Activated T-cell treated with anti-CD3 and anti-CD28 coated beads for 48 hours (primary cell): ENCODE data around the gene CPLANE2.
A peak's percentile ranks its signal among the peaks of the same experiment; 100 is the strongest.
"Not testable (repeated sequence)": the region's sequence is repeated elsewhere in the genome, so short reads cannot be mapped to it uniquely, and the experiment has no call there.

Experiments
- DNase-seq: peaks from one replicate; pipeline ENCODE4 v3.0.0-alpha.2; 2020; ENCODE audit warnings: low read depth

Gene CPLANE2, protein sequence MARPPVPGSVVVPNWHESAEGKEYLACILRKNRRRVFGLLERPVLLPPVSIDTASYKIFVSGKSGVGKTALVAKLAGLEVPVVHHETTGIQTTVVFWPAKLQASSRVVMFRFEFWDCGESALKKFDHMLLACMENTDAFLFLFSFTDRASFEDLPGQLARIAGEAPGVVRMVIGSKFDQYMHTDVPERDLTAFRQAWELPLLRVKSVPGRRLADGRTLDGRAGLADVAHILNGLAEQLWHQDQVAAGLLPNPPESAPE

DNA sequence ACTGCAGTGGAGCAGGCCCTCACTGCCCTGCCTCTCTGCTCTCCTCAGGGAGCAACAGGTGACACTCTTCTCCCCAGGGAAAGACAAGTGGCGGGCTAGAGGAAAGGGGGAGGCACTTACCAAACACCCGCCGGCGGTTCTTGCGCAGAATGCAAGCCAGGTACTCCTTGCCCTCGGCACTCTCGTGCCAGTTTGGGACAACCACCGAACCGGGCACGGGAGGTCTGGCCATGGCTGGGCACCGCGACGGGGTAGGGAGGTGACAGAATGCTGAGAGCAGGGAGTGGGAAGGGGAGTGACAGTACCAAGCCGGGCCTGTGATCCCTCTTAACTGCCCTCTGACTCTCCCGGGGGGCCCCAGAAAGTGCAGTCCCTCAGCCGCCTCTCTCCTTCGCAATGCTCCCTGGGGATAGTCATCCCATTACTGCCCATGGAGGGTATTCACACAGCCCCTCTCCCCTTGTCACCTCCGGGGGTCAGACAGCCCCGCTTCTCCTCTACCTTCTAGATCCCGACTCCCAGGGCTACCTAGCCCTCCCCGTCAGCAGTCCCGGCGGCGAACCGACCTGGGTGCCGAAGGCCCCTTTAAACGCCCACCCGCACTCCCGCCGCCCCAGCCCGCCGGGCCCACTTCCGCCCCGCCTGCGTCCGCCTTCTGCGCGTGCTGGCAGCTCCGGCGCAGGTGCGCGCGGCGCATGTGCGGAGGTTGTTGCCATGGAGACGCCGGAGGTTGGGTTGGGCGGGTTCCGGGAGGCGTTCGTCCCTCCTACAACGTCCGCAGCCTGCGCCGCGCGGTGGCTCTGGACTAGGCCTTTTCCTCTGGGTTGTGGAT is at the start of gene CPLANE2:
CPLANE2 (minus strand) TSS at position 673 of the 832 bp plus-strand sequence; CDS start at position 232, 441 bp downstream.
- DNase-seq = peak; percentile 96

DNA sequence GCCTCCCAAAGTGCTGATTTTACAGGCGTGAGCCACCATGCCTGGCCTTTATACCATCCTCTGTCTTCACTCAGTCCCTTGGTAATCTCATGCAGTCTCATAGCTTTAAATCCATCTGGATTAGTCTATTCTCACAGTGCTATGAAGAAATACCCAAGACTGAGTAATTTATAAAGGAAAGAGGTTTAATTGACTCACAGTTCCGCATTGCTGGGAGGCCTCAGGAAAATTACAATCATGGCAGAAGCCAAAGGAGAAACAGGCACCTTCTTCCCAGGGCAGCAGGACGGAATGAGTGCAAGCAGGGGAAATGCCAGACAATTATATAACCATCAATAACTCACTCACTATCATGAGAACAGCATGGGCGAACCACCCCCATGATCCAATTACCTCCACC is 49.1 kb upstream of the CPLANE2 start:
- no peak for DNase-seq

DNA sequence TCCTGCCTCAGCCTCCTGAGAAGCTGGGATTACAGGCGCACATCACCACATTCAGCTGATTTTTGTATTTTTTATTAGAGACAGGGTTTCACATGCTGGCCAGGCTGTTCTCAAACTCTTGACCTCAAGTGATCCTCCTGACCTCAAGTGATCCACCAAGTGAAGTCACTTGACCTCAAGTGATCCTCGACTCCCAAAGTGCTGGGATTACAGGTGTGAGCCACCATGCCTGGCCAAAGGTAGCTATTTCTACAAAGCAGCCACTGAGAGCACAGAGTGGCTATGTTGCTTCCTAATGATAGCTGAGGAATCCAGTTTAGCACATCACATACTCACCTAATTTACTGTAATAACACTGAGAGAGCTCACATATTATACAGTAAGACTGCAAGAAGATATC is 44.8 kb upstream of the CPLANE2 start:
- DNase-seq = no peak

DNA sequence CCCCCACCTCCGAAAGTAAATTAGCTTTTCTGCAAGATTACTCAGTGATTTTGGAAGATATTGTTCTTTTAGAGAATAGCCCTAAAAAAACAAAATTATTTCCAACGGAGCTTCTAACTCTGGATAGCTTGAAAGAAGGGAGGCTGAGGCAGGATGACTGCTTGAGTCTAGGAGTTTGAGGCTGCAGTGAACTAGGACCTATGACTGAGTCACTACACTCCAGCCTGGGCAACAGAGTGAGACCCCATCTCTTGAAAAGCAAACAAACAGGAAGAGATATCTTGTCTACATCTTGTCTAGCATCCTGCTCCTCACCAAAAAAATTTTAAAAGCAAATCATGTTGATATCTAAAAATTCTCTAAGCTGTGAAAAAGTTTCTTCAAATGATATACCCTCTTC is 42.2 kb upstream of the CPLANE2 start:
- no peak for DNase-seq

DNA sequence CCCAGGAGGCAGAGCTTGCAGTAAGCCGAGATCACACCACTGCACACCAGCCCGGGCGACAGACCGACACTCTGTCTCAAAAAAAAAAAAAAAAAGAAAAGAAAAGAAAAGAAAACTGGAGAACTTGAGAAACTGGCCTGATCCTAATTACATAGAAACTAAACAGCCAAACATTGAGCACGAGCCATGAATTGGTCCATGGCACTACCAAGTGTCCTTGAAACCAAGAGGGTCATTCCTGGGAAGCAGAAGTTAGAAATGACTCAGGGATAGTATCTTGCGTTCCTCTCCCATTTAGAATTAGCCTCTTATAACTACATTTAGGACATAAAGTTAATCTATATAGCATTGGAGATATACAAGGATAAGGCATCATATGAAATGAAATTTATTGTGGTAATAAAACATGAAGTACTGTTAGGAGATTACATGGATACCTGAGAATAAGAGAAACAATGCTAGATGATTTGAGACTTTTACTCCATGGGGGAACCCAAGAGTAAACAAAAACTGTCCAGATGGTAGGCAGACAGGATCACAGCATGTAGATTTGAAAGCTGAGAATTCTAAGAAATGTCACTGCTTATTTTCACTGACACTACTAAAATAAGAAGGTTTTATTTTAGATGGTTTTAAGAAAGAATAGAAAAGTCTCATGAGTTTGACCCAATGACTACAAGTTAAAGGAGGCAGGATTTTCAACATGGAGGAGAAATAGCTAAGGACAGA is 39.5 kb upstream of the CPLANE2 start:
- no peak for DNase-seq

DNA sequence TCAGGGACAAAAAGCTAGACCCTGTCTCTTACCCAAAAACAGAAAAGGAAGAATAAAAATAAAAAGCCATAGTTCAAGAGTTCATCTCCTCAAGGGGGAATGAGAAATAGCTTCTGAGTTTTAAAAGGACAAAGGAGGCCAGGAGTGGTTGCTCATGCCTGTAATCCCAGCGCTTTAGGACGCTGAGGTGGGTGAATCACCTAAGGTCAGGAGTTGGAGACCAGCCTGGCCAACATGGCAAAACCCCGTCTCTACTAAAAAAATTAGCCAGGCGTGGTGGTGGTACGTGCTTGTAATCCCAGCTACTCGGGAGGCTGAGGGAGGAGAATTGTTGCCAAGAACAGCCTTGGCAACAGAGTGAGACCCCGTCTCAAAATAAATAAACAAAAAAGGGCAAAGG is 38.6 kb upstream of the CPLANE2 start:
- no peak for DNase-seq

DNA sequence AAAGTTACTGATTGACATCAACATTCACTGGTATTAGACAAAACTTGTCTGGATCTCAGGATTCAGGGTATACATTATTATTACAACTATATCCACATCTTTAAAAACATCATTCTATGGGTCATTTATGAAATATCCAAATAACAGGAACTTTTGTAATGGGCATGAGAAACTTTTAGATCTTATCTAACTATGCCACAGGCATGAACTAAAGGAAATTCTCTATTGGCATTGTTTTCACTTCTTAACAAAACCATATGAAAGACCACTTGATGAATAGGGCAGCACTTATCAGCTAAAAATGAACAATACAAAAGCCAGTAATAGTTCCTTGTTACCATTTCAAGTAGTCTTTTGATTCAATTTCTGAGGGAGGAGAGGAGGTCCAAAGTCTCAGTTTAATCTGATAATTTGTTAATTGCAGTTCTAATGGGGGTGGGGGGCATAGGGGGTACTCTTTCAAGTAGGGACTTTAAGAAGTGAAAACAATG is 30.8 kb upstream of the CPLANE2 start:
- no peak for DNase-seq

DNA sequence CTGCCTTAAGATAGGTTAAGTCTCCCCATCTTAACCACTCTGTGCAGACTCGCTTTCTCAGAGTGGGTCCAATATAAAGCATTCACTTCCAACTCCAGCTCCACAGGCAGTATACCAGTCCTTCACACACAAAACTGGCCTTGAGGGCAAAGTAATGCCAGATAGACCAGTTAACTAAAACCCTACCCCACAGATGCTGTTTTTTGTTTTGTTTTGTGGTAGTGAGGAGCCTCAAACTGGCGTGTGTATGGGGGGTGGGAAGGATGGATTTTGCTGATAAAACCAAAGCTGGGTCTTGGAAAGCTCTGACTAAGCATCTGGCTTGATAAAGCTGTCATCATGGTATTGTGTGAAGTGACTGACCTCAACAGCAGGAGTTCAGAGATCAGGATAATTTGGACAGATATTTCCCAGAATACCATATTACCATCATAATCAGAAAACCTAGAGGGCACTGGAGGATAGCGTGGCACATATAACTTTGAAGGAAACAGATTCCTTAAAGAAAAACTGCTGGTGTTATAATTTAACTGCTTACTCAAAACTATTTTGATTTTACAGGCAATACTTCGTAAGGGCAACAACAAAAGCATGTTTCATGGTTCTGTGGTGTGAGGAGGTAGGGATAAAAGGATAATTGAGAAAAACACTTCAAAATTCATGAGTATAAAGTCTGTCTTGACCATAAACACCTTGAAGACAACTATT is 29.6 kb upstream of the CPLANE2 start:
- DNase-seq = no peak

DNA sequence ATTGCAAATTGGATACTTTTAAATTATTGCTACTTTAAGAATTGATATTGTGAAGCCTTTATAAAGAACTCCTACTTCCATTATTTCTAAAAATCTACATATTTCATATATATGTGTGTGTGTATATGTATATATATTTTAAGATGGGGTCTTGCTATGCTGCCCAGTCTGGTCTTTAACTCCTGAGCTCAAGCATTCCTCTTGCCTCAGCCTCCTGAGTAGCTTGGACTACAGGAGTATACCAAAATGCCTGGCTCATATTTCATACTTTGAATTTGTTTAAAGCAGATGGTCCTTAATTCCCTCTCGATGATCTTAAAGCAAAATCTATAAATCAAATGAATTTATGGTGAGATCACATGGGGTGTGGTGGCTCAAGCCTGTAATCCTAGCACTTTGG is 25.1 kb upstream of the CPLANE2 start:
- no peak for DNase-seq

DNA sequence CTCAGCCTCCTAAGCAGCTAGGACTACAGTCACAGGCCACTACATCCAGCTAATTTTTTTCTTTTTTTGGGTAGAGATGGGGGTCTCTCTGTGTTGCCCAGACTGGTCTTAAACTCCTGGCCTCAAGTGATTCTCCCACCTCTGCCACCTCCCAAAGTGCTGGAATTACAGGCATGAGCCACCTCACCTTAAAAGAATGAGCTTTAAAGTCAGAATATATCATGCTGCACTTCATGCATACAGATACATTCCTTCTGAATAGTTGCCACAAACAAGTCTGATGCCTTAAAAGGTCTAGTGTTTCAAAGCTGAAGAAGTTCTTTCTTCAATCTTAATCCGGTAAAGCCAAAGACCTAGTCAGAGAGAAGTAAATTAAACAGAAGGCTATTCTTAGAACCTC is 23.8 kb upstream of the CPLANE2 start:
- no peak for DNase-seq

DNA sequence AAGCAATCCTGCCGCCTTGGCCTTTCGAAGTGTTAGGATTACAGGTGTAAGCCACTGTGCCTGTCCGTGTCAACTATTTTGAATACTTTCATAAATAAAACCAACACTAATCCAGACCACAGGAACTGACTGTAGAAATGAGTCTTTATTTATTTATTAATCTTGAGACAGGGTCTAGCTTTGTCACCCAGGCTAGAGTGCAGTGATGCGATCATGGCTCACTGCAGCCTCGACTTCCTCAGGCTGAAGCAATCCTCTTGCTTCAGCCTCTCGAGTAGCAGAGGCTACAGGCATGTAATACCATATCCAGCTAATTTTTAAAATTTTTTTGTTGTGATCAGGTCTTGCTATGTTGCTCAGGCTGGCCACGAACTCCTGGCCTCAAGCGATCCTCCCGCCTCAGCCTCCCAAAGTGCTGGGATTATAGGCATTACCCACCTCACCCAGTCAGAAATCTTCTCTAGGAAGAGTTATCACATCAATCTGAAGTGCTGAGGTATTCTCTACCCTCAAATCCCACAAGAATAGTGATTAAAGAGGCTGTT is 21.7 kb upstream of the CPLANE2 start:
- DNase-seq = no peak

DNA sequence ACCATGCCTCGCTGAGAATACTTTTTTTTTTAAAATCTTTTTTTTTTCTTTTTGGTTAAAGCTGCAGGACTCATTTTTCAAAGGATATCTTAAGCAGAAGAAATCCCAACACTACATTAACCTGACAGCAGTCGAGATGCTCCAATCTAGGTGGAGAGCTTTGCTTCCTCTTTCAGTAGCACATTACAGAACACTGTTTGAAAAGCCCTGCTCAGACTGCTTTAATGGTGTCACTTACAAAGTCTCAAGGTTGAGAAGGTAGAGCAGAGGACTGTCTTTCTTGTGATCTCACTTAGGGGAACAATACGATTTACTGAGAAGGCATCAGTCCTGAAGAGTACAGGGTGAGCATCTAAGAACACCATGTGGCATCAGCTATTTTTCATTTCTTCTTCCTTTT is 21.0 kb upstream of the CPLANE2 start:
- no peak for DNase-seq

DNA sequence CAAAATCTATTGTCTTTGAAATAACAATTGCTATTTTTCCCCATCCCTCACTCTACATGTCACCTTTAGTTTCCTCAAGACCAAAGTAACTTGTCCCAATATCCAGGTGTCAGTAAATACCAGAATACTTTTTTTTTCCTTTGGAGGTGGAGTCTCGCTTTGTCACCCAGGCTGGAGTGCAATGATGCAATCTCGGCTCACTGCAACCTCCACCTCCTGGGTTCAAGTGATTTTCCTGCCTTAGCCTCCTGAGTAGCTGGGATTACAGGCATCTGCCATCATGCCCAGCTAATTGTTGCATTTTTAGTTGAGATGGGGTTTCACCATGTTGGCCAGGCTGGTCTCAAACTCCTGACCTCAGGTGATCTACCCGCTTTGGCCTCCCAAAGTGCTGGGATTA is 20.6 kb upstream of the CPLANE2 start:
- not testable (repeated sequence) for DNase-seq

DNA sequence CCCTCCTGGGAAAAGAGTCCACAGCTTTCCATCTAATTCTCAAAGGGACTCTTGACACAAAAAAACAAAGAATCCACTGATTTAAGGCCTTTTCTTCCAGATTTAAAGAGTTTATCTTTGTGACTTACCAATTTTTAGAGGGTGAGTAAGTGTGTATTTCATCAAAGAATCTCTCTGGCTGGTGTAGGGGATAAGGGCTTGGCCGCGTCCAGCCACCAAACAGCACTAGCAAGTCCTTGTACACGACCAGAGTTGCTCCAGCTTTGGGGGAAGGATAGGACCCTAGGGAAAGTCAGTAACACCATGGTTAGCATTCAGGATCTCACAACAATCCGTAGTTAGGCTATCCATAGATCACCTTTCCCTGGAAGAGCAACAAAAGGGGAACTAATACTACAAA is 19.5 kb upstream of the CPLANE2 start:
- DNase-seq = no peak

DNA sequence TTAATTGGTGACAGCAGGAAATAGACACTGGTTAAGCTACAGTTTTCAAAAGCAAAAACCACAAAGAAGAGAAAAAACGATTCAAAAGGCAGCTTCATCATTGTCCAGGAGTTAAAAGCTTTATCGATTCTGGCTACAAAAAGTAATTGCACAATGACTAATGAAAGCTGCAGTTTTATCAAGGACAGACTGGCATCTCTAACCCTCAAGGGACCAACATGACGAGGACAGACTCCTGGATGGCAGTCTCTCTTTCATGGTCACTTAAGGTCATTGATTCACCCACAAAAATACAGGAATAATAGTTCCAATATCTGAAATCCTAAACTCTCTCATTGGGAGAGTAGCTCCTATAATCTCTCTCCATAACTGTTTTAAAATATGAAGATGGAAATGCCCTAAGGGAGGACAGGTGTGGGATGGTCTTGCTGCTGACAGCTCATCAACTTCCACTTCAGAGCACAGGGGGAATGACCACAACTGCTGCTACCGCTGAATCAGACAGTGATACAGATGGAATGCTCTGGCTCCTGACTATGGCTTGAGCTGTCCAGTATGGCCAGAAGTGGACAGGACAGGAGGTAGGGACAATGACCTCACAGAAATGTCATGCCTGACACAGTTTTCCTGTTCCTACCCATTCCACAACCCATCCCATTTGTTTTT is 17.4 kb upstream of the CPLANE2 start:
- no peak for DNase-seq

DNA sequence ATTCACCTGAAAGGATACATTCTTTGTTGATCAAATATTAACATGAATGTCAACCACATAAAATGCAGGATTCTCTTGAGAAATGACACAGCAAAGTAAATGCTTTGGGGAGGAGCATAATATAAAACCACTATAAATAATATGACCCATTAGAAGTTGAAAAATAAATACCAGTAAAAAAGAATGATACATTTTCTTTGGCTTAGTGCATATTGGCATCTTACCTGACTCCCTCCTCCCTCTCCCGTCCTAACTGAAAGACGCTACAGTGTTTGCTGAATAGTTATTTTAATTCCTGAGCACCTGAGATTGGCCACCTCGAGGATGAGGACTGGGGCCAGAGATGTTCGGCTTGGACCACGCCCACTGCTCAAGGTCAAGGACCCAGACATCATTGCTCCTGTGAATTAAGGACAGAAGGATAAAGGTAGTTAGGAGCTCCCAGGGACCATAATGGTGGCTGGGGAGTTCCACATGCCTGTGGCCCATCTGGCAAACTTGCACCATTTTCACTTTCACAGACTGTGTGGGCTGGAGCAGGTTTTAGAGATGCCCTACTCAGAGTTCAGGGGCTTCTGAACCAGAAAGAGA is 16.4 kb upstream of the CPLANE2 start:
- no peak for DNase-seq

DNA sequence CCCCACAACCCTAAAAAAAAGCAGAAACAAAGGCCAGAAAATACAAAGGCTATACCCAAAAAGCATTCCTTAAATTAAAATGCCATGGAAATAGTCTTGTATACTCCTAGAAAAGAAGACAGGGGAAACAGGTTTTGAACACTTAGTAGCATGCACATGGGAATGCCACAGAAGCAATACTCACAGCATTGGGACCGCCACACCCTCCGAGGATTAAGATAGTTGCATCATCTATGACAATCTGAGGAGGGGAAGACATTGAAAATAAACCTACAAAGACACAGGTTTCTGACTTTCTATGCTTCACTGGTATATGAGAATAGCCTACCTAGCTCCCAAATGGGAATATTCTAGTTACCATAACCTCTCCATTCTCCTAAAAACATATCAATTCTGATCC is 15.9 kb upstream of the CPLANE2 start:
- DNase-seq = no peak

DNA sequence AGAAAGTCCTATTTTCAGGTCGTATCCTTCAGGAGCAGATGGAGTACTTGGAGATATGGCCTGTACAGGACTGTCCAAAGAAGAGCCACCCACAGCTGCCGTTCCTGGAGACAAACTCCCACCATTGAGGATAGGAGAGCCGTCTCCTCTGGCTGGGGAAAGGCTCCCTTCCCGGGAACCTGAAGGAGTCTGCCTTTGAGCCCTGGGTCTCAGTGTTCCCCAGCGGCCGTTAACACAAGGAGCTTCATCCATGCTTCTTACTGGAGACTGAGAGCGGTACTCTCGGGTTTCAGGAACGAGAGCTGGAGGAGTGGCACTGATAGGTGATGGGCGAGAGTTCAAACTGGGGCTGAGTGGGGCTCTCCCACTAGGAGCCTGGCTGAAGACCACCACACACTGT is 14.4 kb upstream of the CPLANE2 start:
- DNase-seq = no peak

DNA sequence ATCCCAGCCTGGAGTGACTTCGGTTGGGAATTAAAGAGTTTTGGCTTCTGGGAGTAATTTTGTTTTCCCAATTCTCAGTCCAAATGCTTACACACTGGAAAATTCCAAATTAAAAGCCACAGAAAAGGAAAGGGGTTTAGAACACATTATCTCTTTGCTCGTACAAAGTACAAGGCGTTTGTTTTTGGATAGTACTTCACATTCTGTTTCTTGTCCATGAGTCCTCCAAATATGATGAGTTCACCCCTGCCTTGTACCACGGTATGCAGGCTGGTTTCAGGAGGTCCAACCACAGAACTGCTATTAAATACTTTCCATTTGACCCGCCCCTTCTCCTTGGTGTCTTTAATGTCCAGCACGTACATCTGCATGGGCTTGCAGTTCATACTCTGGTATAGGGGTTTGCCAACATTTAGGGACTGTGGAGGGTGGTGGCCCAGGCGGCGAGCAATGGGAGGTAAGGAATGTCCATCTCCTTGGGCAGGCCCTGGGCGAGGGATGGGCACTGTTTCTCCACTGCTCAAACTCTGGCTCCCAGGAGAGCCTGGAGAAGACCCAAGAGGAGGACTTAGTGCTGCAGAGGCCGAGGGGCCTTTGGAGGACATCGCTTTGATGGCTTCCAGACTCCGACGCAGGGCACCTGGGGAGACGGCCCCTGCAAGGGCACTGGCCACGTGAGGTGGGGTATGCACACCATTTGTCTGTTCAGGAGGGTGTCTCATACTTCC is 13.7 kb upstream of the CPLANE2 start:
- no peak for DNase-seq

DNA sequence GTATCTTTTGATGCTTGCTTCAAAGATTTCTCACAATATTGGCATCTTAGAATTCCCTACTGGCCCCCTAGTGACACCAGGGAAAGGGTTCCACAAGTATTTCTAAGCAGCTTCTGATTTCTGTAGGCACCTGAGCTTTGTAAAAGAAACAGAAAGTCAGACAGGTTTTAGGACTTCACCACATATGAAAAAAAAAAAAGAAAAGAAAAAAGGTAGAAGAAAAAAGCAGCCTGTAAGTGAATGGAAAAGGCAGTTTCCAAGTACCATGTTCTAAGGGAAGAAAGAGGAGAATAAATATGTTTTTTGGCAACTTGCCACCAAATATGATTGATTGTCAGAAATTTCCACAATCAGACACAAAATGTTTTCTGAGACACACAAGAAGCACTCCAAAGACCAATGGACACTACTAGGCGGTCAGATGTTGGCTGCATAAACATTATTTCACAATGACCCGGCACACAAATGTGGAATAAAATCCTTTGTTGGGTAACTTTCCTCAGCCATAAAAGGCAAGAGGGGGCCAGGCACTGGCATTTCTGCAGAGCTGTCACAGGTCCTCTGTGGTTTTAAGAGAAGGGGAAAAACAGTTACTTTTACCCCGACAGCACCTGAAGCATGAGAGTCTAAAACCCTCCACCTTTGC is 12.7 kb upstream of the CPLANE2 start:
- no peak for DNase-seq
